Tibial nerve (tissue), 3 donors: ENCODE measurements around the gene RASL10B.

Source experiments
- POLR2A ChIP-seq, 2 donors: fragments of 450-650 bp; IDR thresholded peaks; one replicate each; pipeline ENCODE4 v1.6.1; 2017; ENCODE audit warnings: antibody characterized with exemption in 2 of 2, mild to moderate bottlenecking in 2 of 2, moderate library complexity in 2 of 2
- TF ChIP-seq, protein P1 (sequence below), 5 experiments: fragments of 200-600 bp in 3 of 5; fragments of 450-650 bp in 2 of 5; sonication (generic) in 3 of 5; IDR thresholded peaks; one replicate each; pipeline ENCODE4 v1.5.1; 2016 to 2019; ENCODE audit warnings: antibody characterized with exemption in 5 of 5, mild to moderate bottlenecking in 3 of 5, moderate library complexity in 2 of 5

DNA sequence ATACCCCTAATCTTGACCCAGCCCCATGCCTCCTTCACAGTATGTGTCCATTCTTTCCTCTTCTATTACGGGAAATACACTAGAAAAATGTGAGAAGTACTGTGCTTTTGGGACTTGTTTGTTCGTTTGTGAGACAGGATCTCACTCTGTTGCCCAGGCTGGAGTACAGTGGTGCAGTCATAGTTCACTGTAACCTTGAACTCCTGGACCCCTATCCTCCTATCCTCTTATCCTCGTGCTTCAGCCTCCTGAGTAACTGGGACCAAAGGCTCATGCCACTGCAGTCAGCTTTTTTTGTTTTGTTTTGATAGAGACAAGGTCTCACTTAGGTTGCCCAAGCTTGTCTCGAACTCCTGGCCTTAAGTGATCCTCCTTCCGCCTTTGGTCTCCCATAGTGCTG, 29.9 kb upstream of the RASL10B start:
- TF ChIP-seq, protein P1, sequence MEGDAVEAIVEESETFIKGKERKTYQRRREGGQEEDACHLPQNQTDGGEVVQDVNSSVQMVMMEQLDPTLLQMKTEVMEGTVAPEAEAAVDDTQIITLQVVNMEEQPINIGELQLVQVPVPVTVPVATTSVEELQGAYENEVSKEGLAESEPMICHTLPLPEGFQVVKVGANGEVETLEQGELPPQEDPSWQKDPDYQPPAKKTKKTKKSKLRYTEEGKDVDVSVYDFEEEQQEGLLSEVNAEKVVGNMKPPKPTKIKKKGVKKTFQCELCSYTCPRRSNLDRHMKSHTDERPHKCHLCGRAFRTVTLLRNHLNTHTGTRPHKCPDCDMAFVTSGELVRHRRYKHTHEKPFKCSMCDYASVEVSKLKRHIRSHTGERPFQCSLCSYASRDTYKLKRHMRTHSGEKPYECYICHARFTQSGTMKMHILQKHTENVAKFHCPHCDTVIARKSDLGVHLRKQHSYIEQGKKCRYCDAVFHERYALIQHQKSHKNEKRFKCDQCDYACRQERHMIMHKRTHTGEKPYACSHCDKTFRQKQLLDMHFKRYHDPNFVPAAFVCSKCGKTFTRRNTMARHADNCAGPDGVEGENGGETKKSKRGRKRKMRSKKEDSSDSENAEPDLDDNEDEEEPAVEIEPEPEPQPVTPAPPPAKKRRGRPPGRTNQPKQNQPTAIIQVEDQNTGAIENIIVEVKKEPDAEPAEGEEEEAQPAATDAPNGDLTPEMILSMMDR (IDR thresholded peaks at IDR 0.05), result no peak
- TF ChIP-seq POLR2A (IDR thresholded peaks at IDR 0.05), result no peak
